K562 (cell line): Measurements from ENCODE around the gene FEN1. TPM values are rescaled to one million over a fixed set of nuclear protein-coding genes. Genes with fewer than 3 reads are reported as not detected.

Experiments used
- BRD9 ChIP-seq: fragments of 450-650 bp; IDR thresholded peaks from 2 replicates; pipeline ENCODE4 v1.6.1; 2018; ENCODE audit warnings: low read depth; ENCODE audit not compliant: partially characterized antibody
- CREM ChIP-seq: IDR thresholded peaks from 2 replicates; pipeline ENCODE4 v1.6.1; 2014; ENCODE audit warnings: antibody characterized with exemption, low read depth
- FOXK2 ChIP-seq, 2 experiments: fragments of 450-650 bp; IDR thresholded peaks in 1 of 2; conservative IDR thresholded peaks in 1 of 2; 2 replicates each; pipeline ENCODE4 v1.6.1; 2016; ENCODE audit warnings: low read depth in 2 of 2, mild to moderate bottlenecking in 1 of 2
- GTF2F1 ChIP-seq: IDR thresholded peaks from 2 replicates; pipeline ENCODE4 v1.6.1; 2011; ENCODE audit warnings: low read depth, low read length, improper control_type of control experiment
- NFIC ChIP-seq: fragments of 450-650 bp; IDR thresholded peaks from 2 replicates; pipeline ENCODE4 v1.6.1; 2017; ENCODE audit warnings: mild to moderate bottlenecking, inconsistent platforms
- PML ChIP-seq: IDR thresholded peaks from 2 replicates; pipeline ENCODE4 v1.6.1; 2012; ENCODE audit warnings: low read length, inconsistent platforms
- SIN3A ChIP-seq, 2 experiments: fragments of 150-350 bp in 1 of 2; IDR thresholded peaks; 2 replicates each; pipeline ENCODE4 v1.6.1; 2011 to 2016; ENCODE audit warnings: borderline replicate concordance in 2 of 2, low read depth in 2 of 2, low read length in 2 of 2, mild to moderate bottlenecking in 2 of 2, moderate library complexity in 2 of 2; ENCODE audit not compliant: control insufficient read depth in 1 of 2
- SMARCA5 ChIP-seq: fragments of 450-650 bp; IDR thresholded peaks from 2 replicates; pipeline ENCODE4 v1.6.1; 2016
- ZNF3 ChIP-seq: fragments of 250-450 bp; sonication (Bioruptor Pico); IDR thresholded peaks from 2 replicates; pipeline ENCODE4 v1.5.0; 2021; ENCODE audit warnings: mild to moderate bottlenecking, moderate library complexity
- polyA plus RNA-seq, 8 experiments: library from polyadenylated mRNA; depleted of rRNA in 4 of 8; stranded (reverse) in 5 of 8; unstranded in 3 of 8; fragments of >200 nt; fragmentation: Nextera tagmentation in 2 of 8; fragmentation: Illumina TruSeq in 1 of 8; extraction: Ambion mirVana in 2 of 8; extraction: Trizol in 1 of 8; gene quantifications; 2 replicates each; pipeline versions ENCODE4 v1.2.1 to v1.2.3, GENCODE V29; 2011 to 2014; ENCODE audit warnings: inconsistent platforms in 1 of 8, missing spikeins in 1 of 8
- total RNA-seq, 7 experiments: library from RNA; depleted of rRNA in 6 of 7; stranded (reverse); fragments of >200 nt in 6 of 7; fragmentation: Illumina TruSeq in 2 of 7; extraction: Trizol in 2 of 7; gene quantifications; 2 replicates each; pipeline versions ENCODE4 v1.2.1 to v1.2.3, GENCODE V29; 2011 to 2021; ENCODE audit warnings: low replicate concordance in 1 of 7
- TF ChIP-seq, protein P1 (sequence below), 3 experiments: IDR thresholded peaks in 2 of 3; conservative IDR thresholded peaks in 1 of 3; 2 replicates each; pipeline ENCODE4 v1.5.1; 2011 to 2012; ENCODE audit warnings: low read length in 3 of 3, mild to moderate bottlenecking in 3 of 3, control low read depth in 2 of 3, improper control_type of control experiment in 1 of 3, inconsistent platforms in 1 of 3, low read depth in 1 of 3, mixed read lengths in 1 of 3, moderate library complexity in 1 of 3; ENCODE audit not compliant: insufficient read depth in 2 of 3
- TF ChIP-seq, protein P2 (sequence below): fragments of 200-400 bp; formaldehyde crosslinking; IDR thresholded peaks from 2 replicates; pipeline ENCODE4 v1.6.1; 2017; ENCODE audit warnings: mild to moderate bottlenecking, low read depth, low read length, moderate library complexity
- TF ChIP-seq, protein P3 (sequence below): fragments of 450-650 bp; IDR thresholded peaks from 2 replicates; pipeline ENCODE4 v1.6.1; 2016; ENCODE audit warnings: borderline replicate concordance
- TF ChIP-seq, protein P4 (sequence below), 2 experiments: fragments of 450-650 bp in 1 of 2; sonication (generic) in 1 of 2; formaldehyde crosslinking in 1 of 2; IDR thresholded peaks in 1 of 2; conservative IDR thresholded peaks in 1 of 2; 2 replicates each; pipeline versions ENCODE4 v1.6.1 to v1.8.1; 2016 to 2023; ENCODE audit warnings: mild to moderate bottlenecking in 2 of 2, moderate library complexity in 2 of 2, inconsistent platforms in 1 of 2, missing genetic modification reagents in 1 of 2

The FEN1 gene
- total and polyA plus RNA-seq, 9 of the 15 experiments (the other 6 are each of a cell fraction or from before 2014, with no cell fraction given), result 58.1 to 156 (median 137) TPM

DNA sequence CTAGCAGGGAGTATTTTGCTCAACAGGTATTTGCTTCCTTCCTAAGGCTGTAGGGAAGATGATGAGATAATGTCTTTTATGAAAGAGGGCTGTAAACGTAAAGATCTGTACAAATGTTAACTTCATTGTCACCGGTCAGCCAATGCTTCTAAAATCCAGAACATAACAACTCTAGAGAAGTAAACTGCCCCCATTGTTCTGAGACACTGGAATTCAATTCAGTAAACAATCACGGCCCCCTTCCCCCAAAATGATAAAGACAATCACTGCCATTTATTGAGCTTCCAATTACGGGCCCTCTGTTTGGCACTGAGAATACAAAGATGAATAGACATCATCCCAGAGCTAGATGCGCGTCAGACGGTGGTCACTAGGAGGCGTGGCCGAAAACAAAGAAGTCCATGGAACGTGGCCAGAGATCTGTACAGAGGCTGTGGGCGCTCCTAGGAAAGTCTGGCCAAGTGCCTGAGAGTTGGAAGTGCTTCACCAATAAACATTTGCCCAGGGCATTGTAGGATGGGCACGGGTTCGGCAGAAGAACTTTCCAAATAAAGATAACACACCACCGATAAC, 888 bp upstream of the FEN1 start (continued):
- TF ChIP-seq BRD9 (peak; percentile 90), PML (0 out of 2 replicates have a peak, but pooled peaks have one; percentile 15), GTF2F1 (0 out of 2 replicates have a peak, but pooled peaks have one; percentile 34), FOXK2 (conservative IDR thresholded peaks at IDR 0.05 in 1 of 2, IDR thresholded peaks at IDR 0.05 in 1 of 2; ENCODE audit: low read depth in 2 of 2) (peak in 1 of 2 experiments; percentile 62; a peak in 1 of 4 replicates), SIN3A (IDR thresholded peaks at IDR 0.05; ENCODE audit: borderline replicate concordance in 2 of 2, control insufficient read depth in 1 of 2, low read depth in 2 of 2, low read length in 2 of 2) (peak in 1 of 2 experiments; percentile 78; a peak in 1 of 4 replicates), ZNF3 (CRISPR knock-in tag) (no peak), NFIC (peak; percentile 87), SMARCA5 (peak; percentile 73; the same call in 1 of the 2 replicates), CREM (peak; percentile 71)
- TF ChIP-seq, protein P1, sequence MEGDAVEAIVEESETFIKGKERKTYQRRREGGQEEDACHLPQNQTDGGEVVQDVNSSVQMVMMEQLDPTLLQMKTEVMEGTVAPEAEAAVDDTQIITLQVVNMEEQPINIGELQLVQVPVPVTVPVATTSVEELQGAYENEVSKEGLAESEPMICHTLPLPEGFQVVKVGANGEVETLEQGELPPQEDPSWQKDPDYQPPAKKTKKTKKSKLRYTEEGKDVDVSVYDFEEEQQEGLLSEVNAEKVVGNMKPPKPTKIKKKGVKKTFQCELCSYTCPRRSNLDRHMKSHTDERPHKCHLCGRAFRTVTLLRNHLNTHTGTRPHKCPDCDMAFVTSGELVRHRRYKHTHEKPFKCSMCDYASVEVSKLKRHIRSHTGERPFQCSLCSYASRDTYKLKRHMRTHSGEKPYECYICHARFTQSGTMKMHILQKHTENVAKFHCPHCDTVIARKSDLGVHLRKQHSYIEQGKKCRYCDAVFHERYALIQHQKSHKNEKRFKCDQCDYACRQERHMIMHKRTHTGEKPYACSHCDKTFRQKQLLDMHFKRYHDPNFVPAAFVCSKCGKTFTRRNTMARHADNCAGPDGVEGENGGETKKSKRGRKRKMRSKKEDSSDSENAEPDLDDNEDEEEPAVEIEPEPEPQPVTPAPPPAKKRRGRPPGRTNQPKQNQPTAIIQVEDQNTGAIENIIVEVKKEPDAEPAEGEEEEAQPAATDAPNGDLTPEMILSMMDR (IDR thresholded peaks at IDR 0.05 in 2 of 3, conservative IDR thresholded peaks at IDR 0.05 in 1 of 3; ENCODE audit: insufficient read depth in 2 of 3, low read depth in 1 of 3, low read length in 3 of 3), result peak in 2 of 3 experiments; percentile 7 to 29; a peak in 1 of 6 replicates
- TF ChIP-seq, protein P2, sequence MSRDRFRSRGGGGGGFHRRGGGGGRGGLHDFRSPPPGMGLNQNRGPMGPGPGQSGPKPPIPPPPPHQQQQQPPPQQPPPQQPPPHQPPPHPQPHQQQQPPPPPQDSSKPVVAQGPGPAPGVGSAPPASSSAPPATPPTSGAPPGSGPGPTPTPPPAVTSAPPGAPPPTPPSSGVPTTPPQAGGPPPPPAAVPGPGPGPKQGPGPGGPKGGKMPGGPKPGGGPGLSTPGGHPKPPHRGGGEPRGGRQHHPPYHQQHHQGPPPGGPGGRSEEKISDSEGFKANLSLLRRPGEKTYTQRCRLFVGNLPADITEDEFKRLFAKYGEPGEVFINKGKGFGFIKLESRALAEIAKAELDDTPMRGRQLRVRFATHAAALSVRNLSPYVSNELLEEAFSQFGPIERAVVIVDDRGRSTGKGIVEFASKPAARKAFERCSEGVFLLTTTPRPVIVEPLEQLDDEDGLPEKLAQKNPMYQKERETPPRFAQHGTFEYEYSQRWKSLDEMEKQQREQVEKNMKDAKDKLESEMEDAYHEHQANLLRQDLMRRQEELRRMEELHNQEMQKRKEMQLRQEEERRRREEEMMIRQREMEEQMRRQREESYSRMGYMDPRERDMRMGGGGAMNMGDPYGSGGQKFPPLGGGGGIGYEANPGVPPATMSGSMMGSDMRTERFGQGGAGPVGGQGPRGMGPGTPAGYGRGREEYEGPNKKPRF, result no peak
- TF ChIP-seq, protein P3, sequence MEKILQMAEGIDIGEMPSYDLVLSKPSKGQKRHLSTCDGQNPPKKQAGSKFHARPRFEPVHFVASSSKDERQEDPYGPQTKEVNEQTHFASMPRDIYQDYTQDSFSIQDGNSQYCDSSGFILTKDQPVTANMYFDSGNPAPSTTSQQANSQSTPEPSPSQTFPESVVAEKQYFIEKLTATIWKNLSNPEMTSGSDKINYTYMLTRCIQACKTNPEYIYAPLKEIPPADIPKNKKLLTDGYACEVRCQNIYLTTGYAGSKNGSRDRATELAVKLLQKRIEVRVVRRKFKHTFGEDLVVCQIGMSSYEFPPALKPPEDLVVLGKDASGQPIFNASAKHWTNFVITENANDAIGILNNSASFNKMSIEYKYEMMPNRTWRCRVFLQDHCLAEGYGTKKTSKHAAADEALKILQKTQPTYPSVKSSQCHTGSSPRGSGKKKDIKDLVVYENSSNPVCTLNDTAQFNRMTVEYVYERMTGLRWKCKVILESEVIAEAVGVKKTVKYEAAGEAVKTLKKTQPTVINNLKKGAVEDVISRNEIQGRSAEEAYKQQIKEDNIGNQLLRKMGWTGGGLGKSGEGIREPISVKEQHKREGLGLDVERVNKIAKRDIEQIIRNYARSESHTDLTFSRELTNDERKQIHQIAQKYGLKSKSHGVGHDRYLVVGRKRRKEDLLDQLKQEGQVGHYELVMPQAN, result 0 out of 2 replicates have a peak, but pooled peaks have one; percentile 11
- TF ChIP-seq, protein P4, sequence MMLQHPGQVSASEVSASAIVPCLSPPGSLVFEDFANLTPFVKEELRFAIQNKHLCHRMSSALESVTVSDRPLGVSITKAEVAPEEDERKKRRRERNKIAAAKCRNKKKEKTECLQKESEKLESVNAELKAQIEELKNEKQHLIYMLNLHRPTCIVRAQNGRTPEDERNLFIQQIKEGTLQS (IDR thresholded peaks at IDR 0.05), result no peak
- TF ChIP-seq, protein P4 (CRISPR knock-in tag; conservative IDR thresholded peaks at IDR 0.05), result peak; percentile 61; the same call in 1 of the 2 replicates
